Kidney epithelial cell (primary cell): ENCODE measurements around the gene EYA4. TPM values are rescaled to one million over a fixed set of nuclear protein-coding genes. Genes with fewer than 3 reads are reported as not detected.

Source experiments
- DNase-seq: peaks from one replicate; pipeline ENCODE4 v3.0.0-alpha.2; 2010; ENCODE audit warnings: low read depth
- H3K27me3 ChIP-seq: 2 replicates; pipeline ENCODE4 v1.6.0; 2011; ENCODE audit warnings: low read length; ENCODE audit not compliant: control insufficient read depth, insufficient read depth
- H3K36me3 ChIP-seq: 2 replicates; pipeline ENCODE4 v1.5.1; 2011; ENCODE audit warnings: low read length; ENCODE audit not compliant: control insufficient read depth, insufficient read depth
- H3K4me3 ChIP-seq: 2 replicates; pipeline ENCODE4 v1.5.1; 2011; ENCODE audit warnings: low read depth, mild to moderate bottlenecking, control low read depth, low read length
- total RNA-seq: library from RNA; depleted of rRNA; stranded (reverse); fragments of >200 nt; gene quantifications from 2 replicates; pipeline ENCODE4 v1.2.3, GENCODE V29; 2015
- TF ChIP-seq, protein P1 (sequence below): IDR thresholded peaks from 2 replicates; pipeline ENCODE4 v1.5.1; 2011; ENCODE audit warnings: mild to moderate bottlenecking, moderate library complexity, low read length, control low read depth, inconsistent platforms; ENCODE audit not compliant: insufficient read depth, poor library complexity, severe bottlenecking

Gene EYA4
- total RNA-seq, 1 donor from 2014 or later: 0.58 TPM

DNA sequence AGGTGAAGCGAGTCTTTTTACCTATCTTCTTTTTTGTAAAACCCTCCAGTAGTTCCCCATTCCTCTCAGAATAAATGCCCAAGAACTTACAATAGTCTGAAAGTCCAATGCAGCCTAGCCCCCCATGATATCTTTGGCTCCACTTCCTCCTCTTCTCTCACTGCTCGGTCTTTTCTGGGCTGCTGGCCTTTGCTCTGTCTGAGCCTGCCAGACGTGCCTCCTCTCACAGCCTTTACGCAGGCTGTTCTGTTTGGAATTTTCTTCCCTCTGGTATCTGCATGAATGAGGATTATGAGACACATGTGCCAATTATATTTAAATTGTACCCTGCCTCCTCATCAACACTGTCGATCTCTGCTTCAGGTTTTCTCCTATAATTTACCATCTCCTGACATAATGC, 174.1 kb downstream of the EYA4 start:
- TF ChIP-seq, protein P1, sequence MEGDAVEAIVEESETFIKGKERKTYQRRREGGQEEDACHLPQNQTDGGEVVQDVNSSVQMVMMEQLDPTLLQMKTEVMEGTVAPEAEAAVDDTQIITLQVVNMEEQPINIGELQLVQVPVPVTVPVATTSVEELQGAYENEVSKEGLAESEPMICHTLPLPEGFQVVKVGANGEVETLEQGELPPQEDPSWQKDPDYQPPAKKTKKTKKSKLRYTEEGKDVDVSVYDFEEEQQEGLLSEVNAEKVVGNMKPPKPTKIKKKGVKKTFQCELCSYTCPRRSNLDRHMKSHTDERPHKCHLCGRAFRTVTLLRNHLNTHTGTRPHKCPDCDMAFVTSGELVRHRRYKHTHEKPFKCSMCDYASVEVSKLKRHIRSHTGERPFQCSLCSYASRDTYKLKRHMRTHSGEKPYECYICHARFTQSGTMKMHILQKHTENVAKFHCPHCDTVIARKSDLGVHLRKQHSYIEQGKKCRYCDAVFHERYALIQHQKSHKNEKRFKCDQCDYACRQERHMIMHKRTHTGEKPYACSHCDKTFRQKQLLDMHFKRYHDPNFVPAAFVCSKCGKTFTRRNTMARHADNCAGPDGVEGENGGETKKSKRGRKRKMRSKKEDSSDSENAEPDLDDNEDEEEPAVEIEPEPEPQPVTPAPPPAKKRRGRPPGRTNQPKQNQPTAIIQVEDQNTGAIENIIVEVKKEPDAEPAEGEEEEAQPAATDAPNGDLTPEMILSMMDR: no peak
- Histone ChIP-seq H3K36me3 (no peaks in the 10 kb centered on the region), H3K27me3 (no peaks in the 10 kb centered on the region), H3K4me3 (no peak overlapping the region)
- no peak for DNase-seq

DNA sequence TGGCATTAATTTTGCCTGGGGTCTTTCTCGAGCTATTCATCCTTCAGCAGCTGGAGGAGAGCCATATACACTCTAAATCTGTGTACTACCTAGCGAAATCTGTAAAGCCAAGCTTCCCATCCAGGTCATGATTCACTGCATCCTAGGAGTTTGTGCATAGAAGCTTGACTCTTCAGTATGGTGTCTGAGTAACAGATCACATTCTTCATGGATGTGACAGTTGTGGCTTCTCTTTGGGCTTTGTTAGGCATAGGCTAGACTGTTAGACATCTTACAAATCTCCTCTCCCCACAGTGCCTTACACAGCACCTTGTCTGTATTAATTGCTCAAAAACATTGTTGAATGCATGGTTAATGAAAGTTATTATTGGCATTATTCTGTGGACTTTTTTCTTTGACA, 177.0 kb downstream of the EYA4 start:
- no peak for DNase-seq
- Histone ChIP-seq H3K4me3 (no peak overlapping the region), H3K36me3 (no peaks in the 10 kb centered on the region), H3K27me3 (no peaks in the 10 kb centered on the region)
- TF ChIP-seq, protein P1: no peak

DNA sequence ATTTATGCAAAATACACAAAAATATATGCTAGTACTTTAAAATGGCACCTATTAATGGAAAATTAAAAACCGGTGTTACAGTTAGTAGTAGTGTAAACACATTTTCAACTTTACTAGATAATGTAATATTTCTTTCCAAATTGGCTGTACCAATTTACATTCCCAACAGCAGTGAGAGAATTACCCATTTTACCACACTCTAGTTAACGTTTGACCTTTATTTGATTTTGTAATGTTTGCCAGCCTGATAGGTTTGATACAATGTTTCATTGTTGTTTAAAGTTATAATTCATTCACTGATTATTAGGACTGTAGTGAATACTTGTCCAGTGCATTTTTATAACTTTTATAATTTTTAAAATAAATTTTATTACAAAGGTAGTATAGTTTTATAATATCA, 182.1 kb downstream of the EYA4 start:
- DNase-seq: no peak
- TF ChIP-seq, protein P1: no peak
- Histone ChIP-seq H3K36me3 (no peaks in the 10 kb centered on the region), H3K27me3 (no peaks in the 10 kb centered on the region), H3K4me3 (no peak overlapping the region)

DNA sequence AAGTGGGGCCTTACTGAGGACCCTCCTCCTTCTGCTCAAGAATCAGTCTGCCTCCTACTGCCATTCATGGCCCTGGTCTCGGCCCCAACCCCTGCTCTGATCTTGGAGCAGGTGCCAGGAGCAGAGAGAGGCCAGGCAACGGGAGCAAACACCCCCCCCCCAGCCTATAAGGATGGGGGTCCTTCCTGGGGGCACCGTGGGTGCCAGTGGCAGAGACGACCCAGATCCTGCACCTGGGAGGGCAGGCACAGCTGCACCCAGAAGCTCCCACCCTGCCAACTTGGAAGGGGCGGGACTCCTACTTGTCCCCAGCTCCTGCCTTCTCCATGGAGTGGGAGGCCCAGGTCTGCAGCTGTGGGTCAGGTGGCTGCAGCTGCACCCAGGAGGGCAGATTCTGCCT, 183.2 kb downstream of the EYA4 start:
- no peak for DNase-seq
- TF ChIP-seq, protein P1: no peak
- H3K4me3 ChIP-seq: no peak overlapping the region
- H3K27me3 ChIP-seq: no peaks in the 10 kb centered on the region
- no peaks in the 10 kb centered on the region for H3K36me3 ChIP-seq

DNA sequence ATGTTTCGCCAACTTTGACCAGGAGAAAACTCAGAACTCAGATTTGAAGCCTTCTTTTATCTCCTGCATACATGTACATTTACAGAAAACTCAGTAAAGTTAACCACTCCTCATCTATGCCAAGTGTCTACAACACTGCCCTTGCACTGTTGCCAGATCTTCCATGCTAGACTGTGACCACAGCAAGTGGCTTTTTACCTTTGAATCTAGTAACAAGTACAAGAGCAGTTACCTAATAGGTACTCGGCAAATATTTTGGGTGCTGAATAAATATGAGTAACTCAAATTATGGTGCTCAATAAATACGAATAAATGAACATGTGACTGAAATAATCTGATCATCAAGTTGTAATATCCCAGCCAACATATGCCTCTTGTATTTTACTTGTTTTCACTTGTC, 184.9 kb downstream of the EYA4 start:
- no peak overlapping the region for H3K4me3 ChIP-seq
- H3K36me3 ChIP-seq: no peaks in the 10 kb centered on the region
- no peak for DNase-seq
- TF ChIP-seq, protein P1: no peak
- H3K27me3 ChIP-seq: no peaks in the 10 kb centered on the region

DNA sequence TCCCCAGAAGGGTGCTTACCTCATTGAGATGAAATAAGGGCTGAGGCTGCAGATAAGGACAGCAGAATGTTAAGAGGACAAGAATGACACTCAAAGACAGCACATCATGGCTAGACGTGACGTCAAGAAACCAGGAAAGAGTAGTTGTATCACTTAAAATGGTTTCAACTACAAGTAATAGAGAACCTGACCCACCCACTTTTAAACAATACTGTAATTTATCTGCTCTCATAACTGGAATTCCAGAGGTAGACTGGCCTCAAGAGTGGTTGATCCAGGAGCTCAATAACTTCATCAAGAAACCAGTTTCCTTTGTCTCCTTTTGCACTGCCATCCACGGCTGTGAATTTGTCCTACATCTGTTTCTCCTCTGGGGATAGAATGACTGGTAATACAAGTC, 187.1 kb downstream of the EYA4 start:
- Histone ChIP-seq H3K27me3 (no peaks in the 10 kb centered on the region), H3K4me3 (no peak overlapping the region), H3K36me3 (no peaks in the 10 kb centered on the region)
- TF ChIP-seq, protein P1: no peak
- DNase-seq: no peak
